Stimulated activated CD4-positive, alpha-beta T cell treated with anti-CD3 and anti-CD28 coated beads, Interleukin-1b, Interleukin-23, amount 100 ng/mL, for 48 hours (primary cell): Measurements from ENCODE around the gene ERC2.

Experiments
- DNase-seq: peaks from one replicate; pipeline ENCODE4 v3.0.0-alpha.2; 2020

Gene ERC2

GRCh38 chr3:56365905-56366640 lies 102.2 kb downstream of the ERC2 start:
- no peak for DNase-seq

GRCh38 chr3:56364665-56365064 lies 103.6 kb downstream of the ERC2 start:
- DNase-seq, result no peak

- DNase-seq, result no peak
Measured at GRCh38 chr3:56363720-56364119, 104.5 kb downstream of the ERC2 start.

- DNase-seq, result no peak
Measured at GRCh38 chr3:56361731-56362130, 106.5 kb downstream of the ERC2 start.

GRCh38 chr3:56357266-56357665 lies 111.0 kb downstream of the ERC2 start:
- no peak for DNase-seq

GRCh38 chr3:56356808-56357207 lies 111.5 kb downstream of the ERC2 start:
- no peak for DNase-seq

GRCh38 chr3:56355570-56356185 lies 112.6 kb downstream of the ERC2 start:
- no peak for DNase-seq

GRCh38 chr3:56351537-56351936 lies 116.7 kb downstream of the ERC2 start:
- no peak for DNase-seq

GRCh38 chr3:56347219-56347871 lies 120.9 kb downstream of the ERC2 start:
- DNase-seq, result peak; percentile 46

- DNase-seq, result no peak
Measured at GRCh38 chr3:56342475-56342874, 125.8 kb downstream of the ERC2 start.

- no peak for DNase-seq
Measured at GRCh38 chr3:56339671-56340070, 128.6 kb downstream of the ERC2 start.

- no peak for DNase-seq
Measured at GRCh38 chr3:56339244-56339643, 129.0 kb downstream of the ERC2 start.

GRCh38 chr3:56336023-56336422 lies 132.2 kb downstream of the ERC2 start:
- DNase-seq, result no peak

GRCh38 chr3:56324473-56324872 lies 143.8 kb downstream of the ERC2 start:
- no peak for DNase-seq

GRCh38 chr3:56323986-56324420 lies 144.3 kb downstream of the ERC2 start:
- no peak for DNase-seq

GRCh38 chr3:56322862-56323261 lies 145.4 kb downstream of the ERC2 start:
- no peak for DNase-seq

- DNase-seq, result no peak
Measured at GRCh38 chr3:56321892-56322291, 146.4 kb downstream of the ERC2 start.

- no peak for DNase-seq
Measured at GRCh38 chr3:56321383-56321782, 146.9 kb downstream of the ERC2 start.

GRCh38 chr3:56320883-56321282 lies 147.4 kb downstream of the ERC2 start:
- DNase-seq, result no peak

GRCh38 chr3:56318891-56319290 lies 149.4 kb downstream of the ERC2 start:
- no peak for DNase-seq

- DNase-seq, result no peak
Measured at GRCh38 chr3:56316944-56317343, 151.3 kb downstream of the ERC2 start.

GRCh38 chr3:56314842-56315241 lies 153.4 kb downstream of the ERC2 start:
- no peak for DNase-seq

GRCh38 chr3:56309465-56309864 lies 158.8 kb downstream of the ERC2 start:
- no peak for DNase-seq

- DNase-seq, result no peak
Measured at GRCh38 chr3:56308471-56308870, 159.8 kb downstream of the ERC2 start.
